ENCODE measurements around the gene MED16. TPM values are rescaled to one million over a fixed set of nuclear protein-coding genes. Genes with fewer than 3 reads are reported as not detected.

The MED16 gene
- polyA plus RNA-seq, 3 donors = 20.7 to 37.4 (median 32.8) TPM

DNA sequence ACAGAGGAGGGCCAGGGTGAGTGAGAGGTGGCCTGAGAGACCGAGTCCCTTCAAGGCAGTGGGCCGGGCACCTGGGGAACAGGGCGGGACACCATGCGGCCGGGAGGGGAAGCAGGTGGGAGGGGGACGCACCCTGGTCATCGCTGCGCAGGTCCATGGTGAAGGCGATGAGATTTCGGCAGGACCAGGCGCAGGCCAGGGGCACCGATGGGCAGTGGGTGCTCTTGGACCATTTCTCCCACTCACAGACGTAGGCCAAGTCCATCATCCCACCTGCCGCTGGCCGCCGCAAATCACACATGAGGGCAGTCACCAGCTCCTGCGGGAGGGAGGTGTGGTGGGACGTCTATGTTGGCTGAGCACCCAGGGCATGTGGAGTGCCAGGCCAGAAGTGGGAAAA, 2.2 kb downstream of the MED16 start:
- Histone ChIP-seq H3K9ac (ENCODE audit: insufficient read depth, low read length, poor library complexity, severe bottlenecking) (no peak overlapping the region), H2AFZ (ENCODE audit: insufficient read depth, low read depth, low read length, poor library complexity, severe bottlenecking) (no peak overlapping the region), H3K27ac (ENCODE audit: low read depth in 1 of 2, low read length in 2 of 2) (no peak overlapping the region), H3K9me3 (replicated peaks in 1 of 2; ENCODE audit: control insufficient read depth in 1 of 2, insufficient read depth in 1 of 2, low read length in 2 of 2) (no peaks in the 10 kb centered on the region), H3K79me2 (ENCODE audit: insufficient read depth, low read length) (peaks cover 13% of the 10 kb centered on the region), H3K27me3 (ENCODE audit: control insufficient read depth in 2 of 2, insufficient read depth in 2 of 2, low read length in 2 of 2) (no peaks in the 10 kb centered on the region), H3K36me3 (replicated peaks in 1 of 2; ENCODE audit: control insufficient read depth in 1 of 2, insufficient read depth in 2 of 2, low read length in 2 of 2) (peaks cover 16 to 36% of the 10 kb centered on the region in 2 donors), H3K4me3 (replicated peaks in 1 of 3; ENCODE audit: low read depth in 2 of 3, low read length in 3 of 3) (no peak overlapping the region), H3K4me1 (ENCODE audit: control insufficient read depth in 1 of 2, insufficient read depth in 2 of 2, low read length in 2 of 2) (peaks cover 15 to 19% of the 10 kb centered on the region in 2 donors), H3K4me2 (replicated peaks; ENCODE audit: extremely low read depth, low read length, poor library complexity, severe bottlenecking) (no peak overlapping the region), H4K20me1 (ENCODE audit: insufficient read depth, low read length) (peaks cover 6% of the 10 kb centered on the region)
- no peaks in the 10 kb centered on the region for H3K27me3 Mint-ChIP-seq (ENCODE audit: low read depth in 3 of 3)
- H3K27ac Mint-ChIP-seq = no peak overlapping the region
- DNase-seq = no peak
- H3K4me3 Mint-ChIP-seq = no peak overlapping the region
- H3K9me3 Mint-ChIP-seq = no peaks in the 10 kb centered on the region
- intact Hi-C loops (cut with micrococcal nuclease) = no loop called here
- 93% methylated on average over 11 of the region's 18 CpGs for WGBS (ENCODE audit: insufficient coverage)
- peaks cover 18 to 52% of the 10 kb centered on the region in 2 donors for H3K36me3 Mint-ChIP-seq
- H3K4me1 Mint-ChIP-seq = peaks cover 24% of the 10 kb centered on the region
- TF ChIP-seq, protein P1, sequence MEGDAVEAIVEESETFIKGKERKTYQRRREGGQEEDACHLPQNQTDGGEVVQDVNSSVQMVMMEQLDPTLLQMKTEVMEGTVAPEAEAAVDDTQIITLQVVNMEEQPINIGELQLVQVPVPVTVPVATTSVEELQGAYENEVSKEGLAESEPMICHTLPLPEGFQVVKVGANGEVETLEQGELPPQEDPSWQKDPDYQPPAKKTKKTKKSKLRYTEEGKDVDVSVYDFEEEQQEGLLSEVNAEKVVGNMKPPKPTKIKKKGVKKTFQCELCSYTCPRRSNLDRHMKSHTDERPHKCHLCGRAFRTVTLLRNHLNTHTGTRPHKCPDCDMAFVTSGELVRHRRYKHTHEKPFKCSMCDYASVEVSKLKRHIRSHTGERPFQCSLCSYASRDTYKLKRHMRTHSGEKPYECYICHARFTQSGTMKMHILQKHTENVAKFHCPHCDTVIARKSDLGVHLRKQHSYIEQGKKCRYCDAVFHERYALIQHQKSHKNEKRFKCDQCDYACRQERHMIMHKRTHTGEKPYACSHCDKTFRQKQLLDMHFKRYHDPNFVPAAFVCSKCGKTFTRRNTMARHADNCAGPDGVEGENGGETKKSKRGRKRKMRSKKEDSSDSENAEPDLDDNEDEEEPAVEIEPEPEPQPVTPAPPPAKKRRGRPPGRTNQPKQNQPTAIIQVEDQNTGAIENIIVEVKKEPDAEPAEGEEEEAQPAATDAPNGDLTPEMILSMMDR (IDR thresholded peaks at IDR 0.05) = no peak

DNA sequence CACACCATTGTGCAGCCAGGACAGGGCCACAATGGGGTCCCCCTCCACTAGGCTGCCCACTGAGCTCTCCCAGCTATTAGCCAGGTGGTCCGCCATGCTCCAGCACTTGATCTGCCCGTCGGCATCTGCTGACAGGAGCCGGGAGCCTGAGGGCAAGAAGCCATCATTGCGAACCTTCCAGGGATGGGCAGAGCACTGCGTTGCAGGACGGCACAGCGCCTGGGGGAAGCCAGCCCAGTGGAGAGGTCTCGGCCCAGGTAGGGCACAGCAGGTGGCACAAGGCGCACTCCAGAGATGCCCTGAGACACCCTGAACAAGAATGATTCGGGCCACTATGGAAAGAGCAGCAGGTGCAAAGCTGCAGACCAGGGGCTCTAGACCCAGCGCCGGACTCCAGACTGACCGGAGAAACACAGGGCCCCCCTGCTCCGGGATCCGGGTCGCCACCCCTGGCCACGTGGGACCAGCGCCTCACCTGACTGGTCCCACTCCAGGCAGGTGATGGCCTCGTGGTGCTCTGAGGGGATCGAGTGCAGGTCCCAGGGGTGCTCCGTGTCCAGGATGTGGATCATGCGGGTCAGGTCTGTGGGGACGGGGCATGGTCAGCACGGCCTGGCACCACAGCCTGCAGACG, 3.2 kb downstream of the MED16 start:
- no peak overlapping the region for H3K4me3 Mint-ChIP-seq
- no peak overlapping the region for H2AFZ ChIP-seq (ENCODE audit: insufficient read depth, low read depth, low read length, poor library complexity, severe bottlenecking)
- H3K27me3 ChIP-seq (ENCODE audit: control insufficient read depth in 2 of 2, insufficient read depth in 2 of 2, low read length in 2 of 2) = no peaks in the 10 kb centered on the region
- no peak overlapping the region for H3K4me3 ChIP-seq (replicated peaks in 1 of 3; ENCODE audit: low read depth in 2 of 3, low read length in 3 of 3)
- H3K36me3 ChIP-seq (replicated peaks in 1 of 2; ENCODE audit: control insufficient read depth in 1 of 2, insufficient read depth in 2 of 2, low read length in 2 of 2) = peaks cover 25 to 46% of the 10 kb centered on the region in 2 donors
- H3K27ac ChIP-seq (ENCODE audit: low read depth in 1 of 2, low read length in 2 of 2) = no peak overlapping the region
- no peaks in the 10 kb centered on the region for H3K9me3 ChIP-seq (replicated peaks in 1 of 2; ENCODE audit: control insufficient read depth in 1 of 2, insufficient read depth in 1 of 2, low read length in 2 of 2)
- H3K4me2 ChIP-seq (replicated peaks; ENCODE audit: extremely low read depth, low read length, poor library complexity, severe bottlenecking) = no peak overlapping the region
- DNase-seq = no peak
- H3K4me1 Mint-ChIP-seq = peaks cover 22% of the 10 kb centered on the region
- H3K9ac ChIP-seq (ENCODE audit: insufficient read depth, low read length, poor library complexity, severe bottlenecking) = no peak overlapping the region
- no peaks in the 10 kb centered on the region for H3K27me3 Mint-ChIP-seq (ENCODE audit: low read depth in 3 of 3)
- intact Hi-C loops (cut with micrococcal nuclease) = no loop called here
- H3K27ac Mint-ChIP-seq = no peak overlapping the region
- peaks cover 15 to 19% of the 10 kb centered on the region in 2 donors for H3K4me1 ChIP-seq (ENCODE audit: control insufficient read depth in 1 of 2, insufficient read depth in 2 of 2, low read length in 2 of 2)
- no peaks in the 10 kb centered on the region for H3K9me3 Mint-ChIP-seq
- H3K36me3 Mint-ChIP-seq = peaks cover 25 to 62% of the 10 kb centered on the region in 2 donors
- H3K79me2 ChIP-seq (ENCODE audit: insufficient read depth, low read length) = peaks cover 13% of the 10 kb centered on the region
- TF ChIP-seq, protein P1 (IDR thresholded peaks at IDR 0.05) = no peak
- 97% methylated on average over 25 of the region's 26 CpGs for WGBS (ENCODE audit: insufficient coverage)
- H4K20me1 ChIP-seq (ENCODE audit: insufficient read depth, low read length) = peaks cover 11% of the 10 kb centered on the region
